Suppressor macrophage (primary cell): ENCODE results near the gene MFAP4.

ENCODE experiments used
- DNase-seq, 4 experiments: peaks; one replicate each; pipeline ENCODE4 v3.0.0-alpha.2; 2020 to 2022

Gene MFAP4

GRCh38 chr17:19384723-19385391, 2.1 kb downstream of the MFAP4 start:
- peak in 3 of 4 experiments; percentile 37 to 59 (median 51) for DNase-seq

DNA sequence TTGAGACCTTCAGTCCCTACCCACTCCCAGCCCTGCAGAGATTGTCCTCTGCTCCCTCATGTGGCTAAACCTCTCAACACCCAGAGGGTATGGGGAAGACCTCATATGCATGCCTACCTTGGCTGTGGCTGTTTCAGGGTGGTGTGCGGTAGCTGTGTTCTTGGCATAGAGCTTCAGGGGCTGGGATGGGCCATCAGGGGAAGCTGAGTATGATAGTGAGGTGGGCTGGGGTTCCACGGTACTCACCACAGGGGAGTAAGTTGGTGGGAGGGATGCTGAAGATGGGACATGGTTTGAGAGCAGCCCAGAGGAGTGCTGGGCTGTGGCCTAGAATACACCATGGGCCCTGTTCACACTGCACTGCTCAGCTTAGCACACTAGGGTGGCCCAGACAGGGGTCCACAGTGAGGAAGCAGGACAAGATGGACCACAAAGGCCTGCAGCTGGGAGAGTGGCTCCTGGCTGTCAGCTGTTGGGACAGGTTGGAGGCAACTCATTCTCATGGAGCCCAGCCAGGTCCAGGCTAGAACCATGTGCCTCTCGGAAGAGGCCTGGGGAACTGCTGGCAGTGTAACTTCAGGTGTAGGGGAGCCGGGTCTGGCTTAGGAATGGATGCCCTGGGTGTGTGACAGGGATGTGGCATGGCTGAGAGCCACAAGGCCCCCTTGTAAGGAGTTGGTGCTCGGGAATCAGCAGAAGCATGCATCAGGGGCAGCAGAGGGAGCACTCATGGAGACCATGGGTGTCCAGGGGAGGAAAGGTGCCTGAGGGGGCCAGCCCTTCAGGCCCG, 3.1 kb downstream of the MFAP4 start:
- no peak for DNase-seq

DNA sequence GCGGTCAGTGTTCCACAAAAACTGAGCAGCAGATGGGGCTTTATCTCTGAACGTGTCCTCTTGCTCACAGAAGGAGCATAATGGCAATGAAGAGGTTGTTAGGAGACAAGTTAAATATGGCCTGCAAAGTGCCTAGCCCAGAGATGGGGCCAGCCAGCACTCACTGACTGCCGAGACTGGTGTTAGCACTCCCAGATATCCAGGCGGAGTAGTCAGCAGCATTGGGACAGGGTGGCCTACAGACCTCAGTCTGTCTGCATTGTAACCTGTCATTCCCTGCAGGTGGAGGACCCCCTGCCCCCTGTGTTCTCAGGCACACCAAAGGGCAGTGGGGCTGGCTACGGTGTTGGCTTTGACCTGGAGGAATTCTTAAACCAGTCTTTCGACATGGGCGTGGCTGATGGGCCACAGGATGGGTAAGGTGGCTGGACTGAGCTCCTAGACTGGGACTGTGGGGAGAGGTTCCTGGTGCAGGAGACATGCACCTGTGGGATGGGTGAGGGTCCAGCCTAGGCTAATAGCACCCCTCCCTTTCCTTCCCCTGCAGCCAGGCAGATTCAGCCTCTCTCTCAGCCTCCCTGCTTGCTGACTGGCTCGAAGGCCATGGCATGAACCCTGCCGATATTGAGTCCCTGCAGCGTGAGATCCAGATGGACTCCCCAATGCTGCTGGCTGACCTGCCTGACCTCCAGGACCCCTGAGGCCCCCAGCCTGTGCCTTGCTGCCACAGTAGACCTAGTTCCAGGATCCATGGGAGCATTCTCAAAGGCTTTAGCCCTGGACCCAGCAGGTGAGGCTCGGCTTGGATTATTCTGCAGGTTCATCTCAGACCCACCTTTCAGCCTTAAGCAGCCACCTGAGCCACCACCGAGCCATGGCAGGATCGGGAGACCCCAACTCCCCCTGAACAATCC, 4.2 kb downstream of the MFAP4 start:
- no peak for DNase-seq

DNA sequence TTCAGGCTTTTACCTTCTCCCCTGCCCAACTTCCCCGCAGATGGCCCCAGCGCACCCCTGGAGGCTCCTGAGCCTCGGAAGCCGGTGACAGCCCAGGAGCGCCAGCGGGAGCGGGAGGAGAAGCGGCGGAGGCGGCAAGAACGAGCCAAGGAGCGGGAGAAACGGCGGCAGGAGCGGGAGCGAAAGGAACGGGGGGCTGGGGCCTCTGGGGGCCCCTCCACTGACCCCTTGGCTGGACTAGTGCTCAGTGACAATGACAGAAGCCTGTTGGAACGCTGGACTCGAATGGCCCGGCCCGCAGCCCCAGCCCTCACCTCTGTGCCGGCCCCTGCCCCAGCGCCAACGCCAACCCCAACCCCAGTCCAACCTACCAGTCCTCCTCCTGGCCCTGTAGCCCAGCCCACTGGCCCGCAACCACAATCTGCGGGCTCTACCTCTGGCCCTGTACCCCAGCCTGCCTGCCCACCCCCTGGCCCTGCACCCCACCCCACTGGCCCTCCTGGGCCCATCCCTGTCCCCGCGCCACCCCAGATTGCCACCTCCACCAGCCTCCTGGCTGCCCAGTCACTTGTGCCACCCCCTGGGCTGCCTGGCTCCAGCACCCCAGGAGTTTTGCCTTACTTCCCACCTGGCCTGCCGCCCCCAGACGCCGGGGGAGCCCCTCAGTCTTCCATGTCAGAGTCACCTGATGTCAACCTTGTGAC, 5.1 kb downstream of the MFAP4 start:
- no peak for DNase-seq

- DNase-seq = no peak
Measured at GRCh38 chr17:19381361-19381740, 5.6 kb downstream of the MFAP4 start.

GRCh38 chr17:19380481-19381301, 6.3 kb downstream of the MFAP4 start:
- DNase-seq = no peak

DNA sequence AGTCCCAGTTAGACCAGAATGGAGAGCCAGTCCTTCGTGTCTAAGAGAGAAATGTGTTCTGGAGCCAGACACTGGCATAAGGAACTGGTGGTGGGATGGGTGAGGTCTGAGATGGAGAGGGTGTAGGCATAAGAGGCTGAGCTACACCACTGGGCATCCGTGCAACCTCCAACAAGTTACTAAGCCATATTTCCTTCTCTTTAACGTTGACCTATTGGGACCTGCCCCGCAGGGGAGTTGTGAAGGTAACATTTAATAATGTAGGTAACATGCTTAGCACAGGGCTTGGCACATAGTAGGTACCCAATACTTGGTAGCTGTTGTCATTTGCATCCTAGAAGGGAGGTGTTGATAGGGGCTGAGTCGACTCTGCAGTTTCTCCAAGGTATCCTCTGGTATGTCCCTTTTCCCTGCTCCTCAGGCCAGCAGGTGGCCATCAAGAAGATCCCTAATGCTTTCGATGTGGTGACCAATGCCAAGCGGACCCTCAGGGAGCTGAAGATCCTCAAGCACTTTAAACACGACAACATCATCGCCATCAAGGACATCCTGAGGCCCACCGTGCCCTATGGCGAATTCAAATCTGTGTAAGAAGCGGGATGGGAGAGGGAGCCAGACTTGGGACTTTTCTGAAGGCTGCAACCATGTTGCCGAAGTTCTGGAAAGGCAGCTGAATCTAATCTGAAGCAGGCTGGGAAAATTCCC, 7.5 kb downstream of the MFAP4 start:
- no peak for DNase-seq

GRCh38 chr17:19378416-19379360, 8.3 kb downstream of the MFAP4 start, which contains the start of gene MAPK7:
TSS of gene MAPK7 (plus strand) at chr17:19378498. CDS start at chr17:19378901, 403 bp downstream.
- DNase-seq = peak in 3 of 4 experiments; percentile 51 to 59 (median 56)

DNA sequence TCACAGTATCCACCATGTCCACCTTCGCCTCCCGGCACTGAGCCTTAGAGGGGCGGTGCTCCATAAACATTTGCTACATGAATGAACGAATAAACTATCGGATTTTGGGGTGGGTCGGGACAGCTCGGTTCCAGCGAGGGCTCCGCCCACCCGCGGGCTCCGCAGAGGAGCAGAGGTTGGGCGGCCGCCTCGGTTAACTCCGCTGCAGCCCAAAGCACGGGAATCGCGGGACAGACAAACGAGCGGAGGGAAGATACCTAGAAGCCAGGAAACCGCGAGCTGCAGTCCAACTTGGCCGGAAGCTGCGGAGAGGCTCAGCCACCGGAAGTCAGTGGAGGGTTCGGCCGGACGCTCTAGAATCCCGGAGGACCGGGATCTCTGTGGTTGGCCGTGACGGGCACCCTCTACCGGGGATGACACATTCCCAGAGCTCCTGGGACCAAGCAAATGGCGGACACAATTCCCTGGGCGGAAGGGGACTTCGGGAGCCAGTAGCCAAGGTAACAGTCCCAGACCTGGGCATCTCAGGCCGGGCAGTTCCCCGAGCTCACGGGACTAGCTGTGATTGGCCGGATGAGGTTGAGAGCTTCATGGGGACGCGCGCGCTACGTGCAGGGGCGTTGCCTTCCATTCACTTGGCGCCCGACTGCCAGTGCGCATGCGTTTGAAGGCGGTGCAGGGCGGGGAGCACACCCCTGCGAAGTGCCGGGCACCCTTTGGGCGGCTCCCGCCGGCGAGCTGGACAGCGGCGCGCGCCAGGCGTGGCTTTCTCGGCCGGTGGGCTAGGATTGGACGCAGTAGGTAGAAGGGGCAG, 9.2 kb downstream of the MFAP4 start:
- DNase-seq = peak; percentile 99

GRCh38 chr17:19376811-19377210, 10.2 kb downstream of the MFAP4 start:
- DNase-seq = no peak

- no peak for DNase-seq
Measured at GRCh38 chr17:19375732-19376131, 11.3 kb downstream of the MFAP4 start.

GRCh38 chr17:19374136-19374535, 12.9 kb downstream of the MFAP4 start:
- DNase-seq = no peak

DNA sequence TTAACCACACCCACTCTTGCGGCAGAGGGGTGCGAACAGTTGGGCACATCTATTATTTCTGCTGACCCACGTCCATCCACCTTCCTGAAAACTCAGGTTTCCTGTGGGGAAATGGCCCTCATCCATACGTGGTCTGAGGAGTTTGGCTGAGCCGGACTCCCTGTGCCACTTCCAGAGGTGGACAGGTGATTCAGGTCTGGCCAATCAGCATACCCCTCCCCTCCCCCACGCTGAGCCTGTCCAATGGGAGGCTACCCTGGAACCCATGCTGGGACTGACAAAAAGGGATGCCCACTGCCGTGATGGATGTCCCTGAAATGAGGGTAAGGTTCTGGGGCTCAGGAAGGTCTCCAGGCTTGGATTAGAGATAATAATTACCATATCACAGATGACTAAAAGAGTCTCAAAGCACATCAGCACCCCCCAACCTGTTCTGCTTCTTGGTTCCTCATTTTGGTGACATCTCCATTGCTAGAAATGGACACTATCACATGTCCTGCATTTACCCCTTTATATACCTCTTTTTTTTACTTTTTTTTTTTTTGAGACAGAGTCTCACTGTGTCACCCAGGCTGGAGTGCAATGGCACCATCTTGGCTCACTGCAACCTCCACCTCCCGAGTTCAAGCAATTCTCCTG, 14.0 kb downstream of the MFAP4 start:
- DNase-seq = peak; percentile 41 to 65 (median 48)

GRCh38 chr17:19372439-19372838, 14.6 kb downstream of the MFAP4 start:
- DNase-seq = no peak

DNA sequence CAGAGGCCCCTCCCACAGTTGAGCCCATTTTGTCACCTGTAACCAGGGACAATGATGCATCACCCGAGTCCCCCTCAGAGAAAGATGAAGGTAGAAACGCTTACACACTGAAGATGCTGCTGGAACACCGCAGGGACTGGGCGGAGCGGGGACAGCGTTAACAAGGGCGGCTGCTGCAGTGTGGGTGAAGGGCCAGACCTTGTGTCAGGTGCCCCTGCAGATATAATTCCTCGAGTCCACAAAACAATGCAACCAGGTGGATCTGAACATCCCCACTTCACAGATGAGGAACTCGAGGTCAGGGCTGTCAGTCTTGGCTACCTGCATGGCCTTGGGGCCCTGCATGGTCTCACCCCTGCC, 15.0 kb downstream of the MFAP4 start:
- no peak for DNase-seq

DNA sequence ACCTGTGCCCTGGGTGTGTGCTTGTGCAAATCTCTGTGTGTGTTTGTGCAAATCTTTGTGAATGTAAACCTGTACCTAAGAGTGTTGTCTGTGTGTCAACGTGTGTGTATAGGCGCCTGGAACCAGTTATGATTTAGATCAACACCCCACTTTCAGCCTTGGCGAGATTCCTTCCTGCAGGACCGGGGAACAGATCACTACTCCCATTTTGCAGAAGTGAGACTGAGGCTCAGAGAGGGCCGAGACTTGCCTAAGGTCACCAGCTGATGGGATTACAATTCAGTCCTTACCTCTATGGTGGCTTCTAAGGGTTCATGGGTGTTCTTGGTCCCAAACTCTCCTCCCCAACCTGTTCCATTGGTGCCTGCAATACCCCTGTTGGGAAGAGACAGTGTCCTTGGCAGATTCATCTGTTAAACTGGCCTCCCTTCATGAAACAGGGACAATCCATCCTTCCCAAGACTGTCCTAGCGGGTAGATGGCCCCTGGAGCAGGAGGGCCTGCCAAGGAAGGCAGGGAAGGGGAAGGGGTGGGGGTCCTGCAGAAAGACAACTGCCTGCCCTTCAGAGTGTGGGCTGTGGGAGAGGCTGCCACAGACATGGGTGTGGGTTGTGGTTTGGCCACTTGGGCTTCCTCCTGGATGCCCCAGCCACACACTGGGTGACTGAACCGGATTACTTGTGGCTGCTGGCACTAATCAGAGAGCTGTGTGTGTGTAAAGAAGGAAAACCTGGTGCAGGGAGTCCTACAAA, 15.6 kb downstream of the MFAP4 start:
- peak in 3 of 4 experiments; percentile 30 to 46 (median 43) for DNase-seq

DNA sequence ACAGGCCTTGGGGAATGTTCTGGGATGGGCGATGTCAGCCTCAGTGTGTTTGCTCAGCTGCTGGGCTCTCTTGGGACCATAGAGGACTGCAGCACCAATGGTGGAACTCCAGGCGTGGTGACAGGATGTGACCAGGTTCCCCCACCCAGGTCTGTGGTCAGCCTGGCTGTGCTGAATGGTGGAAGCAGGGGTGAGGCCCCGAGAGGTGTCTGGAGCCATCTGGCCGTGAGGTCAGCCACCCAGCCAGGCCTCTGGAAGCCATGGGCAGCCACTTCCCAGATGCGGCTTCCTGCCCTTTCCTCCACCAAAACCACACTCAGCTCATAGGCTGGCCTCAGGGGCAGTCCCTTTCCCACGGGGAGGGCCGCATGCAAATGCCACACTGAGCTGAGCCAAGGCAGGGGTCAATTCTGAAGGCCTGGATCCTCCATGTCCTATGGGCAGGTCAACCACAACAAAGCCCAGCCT, 16.5 kb downstream of the MFAP4 start:
- DNase-seq = peak; percentile 73 to 87 (median 84)
